Right atrium auricular region (tissue), 2 donors: Measurements from ENCODE around the gene RUNX2. TPM values are rescaled to one million over a fixed set of nuclear protein-coding genes. Genes with fewer than 3 reads are reported as not detected.

Source experiments
- DNase-seq: peaks from one replicate; pipeline ENCODE4 v3.0.0-alpha.2; 2019; ENCODE audit warnings: low spot score
- H3K27ac ChIP-seq, 2 donors: fragments of 200-600 bp; sonication (generic); 1 replicate in 1 of 2; 2 replicates in 1 of 2; pipeline ENCODE4 v1.5.1; 2016 to 2019
- H3K27me3 ChIP-seq, 2 donors: fragments of 200-600 bp; sonication (generic); one replicate each; pipeline versions ENCODE4 v1.5.1 to v1.6.0; 2017 to 2019
- H3K36me3 ChIP-seq: fragments of 200-600 bp; sonication (generic); one replicate; pipeline ENCODE4 v1.5.1; 2016
- H3K4me1 ChIP-seq, 2 donors: fragments of 200-600 bp; sonication (generic); one replicate each; pipeline versions ENCODE4 v1.5.1 to v1.6.0; 2017 to 2019
- H3K4me3 ChIP-seq, 2 donors: fragments of 200-600 bp; sonication (generic); 1 replicate in 1 of 2; 2 replicates in 1 of 2; pipeline ENCODE4 v1.5.1; 2017 to 2019; ENCODE audit warnings: mild to moderate bottlenecking in 1 of 2, moderate library complexity in 1 of 2
- H3K9me3 ChIP-seq, 2 donors: fragments of 200-600 bp; sonication (generic); one replicate each; pipeline ENCODE4 v1.5.1; 2019
- CTCF ChIP-seq, 2 donors: fragments of 200-600 bp; sonication (generic); IDR thresholded peaks; one replicate each; pipeline ENCODE4 v1.5.1; 2019; ENCODE audit warnings: antibody characterized with exemption in 2 of 2
- total RNA-seq, 2 donors: library from RNA; depleted of rRNA; stranded (reverse); fragments of >200 nt; gene quantifications; one replicate each; pipeline ENCODE4 v1.1.0, GENCODE V29; 2016

RUNX2 gene
- total RNA-seq, 2 donors from 2014 or later, result 0.55 to 0.85 TPM

- Histone ChIP-seq H3K4me3 (no peak overlapping the region), H3K4me1 (no peaks in the 10 kb centered on the region), H3K9me3 (no peaks in the 10 kb centered on the region), H3K27me3 (no peaks in the 10 kb centered on the region), H3K36me3 (no peaks in the 10 kb centered on the region), H3K27ac (no peak overlapping the region)
- DNase-seq, result no peak
- no peak for TF ChIP-seq CTCF (IDR thresholded peaks at IDR 0.05)
Measured at GRCh38 chr6:45353654-45354053, 25.5 kb downstream of the RUNX2 start.

- H3K27me3 ChIP-seq, result no peaks in the 10 kb centered on the region
- DNase-seq, result no peak
Measured at GRCh38 chr6:45364466-45364865, 36.3 kb downstream of the RUNX2 start.

GRCh38 chr6:45365036-45365435, 36.9 kb downstream of the RUNX2 start:
- Histone ChIP-seq H3K4me3 (no peak overlapping the region), H3K9me3 (no peaks in the 10 kb centered on the region), H3K36me3 (no peaks in the 10 kb centered on the region), H3K4me1 (no peaks in the 10 kb centered on the region), H3K27ac (no peak overlapping the region), H3K27me3 (no peaks in the 10 kb centered on the region)
- no peak for DNase-seq
- TF ChIP-seq CTCF (IDR thresholded peaks at IDR 0.05), result no peak

More at GRCh38 chr6:45364466-45364865, 36.3 kb downstream of the RUNX2 start:
- TF ChIP-seq CTCF (IDR thresholded peaks at IDR 0.05), result no peak
- H3K9me3 ChIP-seq, result no peaks in the 10 kb centered on the region
- H3K4me3 ChIP-seq, result no peak overlapping the region
- H3K36me3 ChIP-seq, result no peaks in the 10 kb centered on the region
- no peaks in the 10 kb centered on the region for H3K4me1 ChIP-seq
- no peak overlapping the region for H3K27ac ChIP-seq

GRCh38 chr6:45366534-45366933, 38.4 kb downstream of the RUNX2 start:
- H3K9me3 ChIP-seq, result no peaks in the 10 kb centered on the region
- no peaks in the 10 kb centered on the region for H3K36me3 ChIP-seq
- no peak overlapping the region for H3K27ac ChIP-seq
- no peak overlapping the region for H3K4me3 ChIP-seq
- no peaks in the 10 kb centered on the region for H3K27me3 ChIP-seq
- no peak for TF ChIP-seq CTCF (IDR thresholded peaks at IDR 0.05)
- H3K4me1 ChIP-seq, result no peaks in the 10 kb centered on the region
- no peak for DNase-seq

GRCh38 chr6:45367999-45368398, 39.9 kb downstream of the RUNX2 start:
- TF ChIP-seq CTCF (IDR thresholded peaks at IDR 0.05), result no peak
- no peak for DNase-seq
- no peaks in the 10 kb centered on the region for H3K36me3 ChIP-seq
- no peaks in the 10 kb centered on the region for H3K4me1 ChIP-seq
- H3K27ac ChIP-seq, result no peak overlapping the region
- no peaks in the 10 kb centered on the region for H3K9me3 ChIP-seq
- no peak overlapping the region for H3K4me3 ChIP-seq
- no peaks in the 10 kb centered on the region for H3K27me3 ChIP-seq

- no peak for DNase-seq
- Histone ChIP-seq H3K9me3 (no peaks in the 10 kb centered on the region), H3K27me3 (no peaks in the 10 kb centered on the region), H3K27ac (no peak overlapping the region), H3K4me1 (no peaks in the 10 kb centered on the region), H3K4me3 (no peak overlapping the region), H3K36me3 (no peaks in the 10 kb centered on the region)
- no peak for TF ChIP-seq CTCF (IDR thresholded peaks at IDR 0.05)
Measured at GRCh38 chr6:45369870-45370269, 41.7 kb downstream of the RUNX2 start.
